Raji (cell line): Measurements from ENCODE around the gene ADCY3.

Experiments used
- POLR2A ChIP-seq: IDR thresholded peaks from 2 replicates; pipeline ENCODE4 v1.6.1; 2011; ENCODE audit warnings: low read depth, low read length, control low read depth; ENCODE audit not compliant: insufficient read depth

The ADCY3 gene

GRCh38 chr2:24836206-24836605 is 83.8 kb downstream of the ADCY3 start:
- no peak for TF ChIP-seq POLR2A

DNA sequence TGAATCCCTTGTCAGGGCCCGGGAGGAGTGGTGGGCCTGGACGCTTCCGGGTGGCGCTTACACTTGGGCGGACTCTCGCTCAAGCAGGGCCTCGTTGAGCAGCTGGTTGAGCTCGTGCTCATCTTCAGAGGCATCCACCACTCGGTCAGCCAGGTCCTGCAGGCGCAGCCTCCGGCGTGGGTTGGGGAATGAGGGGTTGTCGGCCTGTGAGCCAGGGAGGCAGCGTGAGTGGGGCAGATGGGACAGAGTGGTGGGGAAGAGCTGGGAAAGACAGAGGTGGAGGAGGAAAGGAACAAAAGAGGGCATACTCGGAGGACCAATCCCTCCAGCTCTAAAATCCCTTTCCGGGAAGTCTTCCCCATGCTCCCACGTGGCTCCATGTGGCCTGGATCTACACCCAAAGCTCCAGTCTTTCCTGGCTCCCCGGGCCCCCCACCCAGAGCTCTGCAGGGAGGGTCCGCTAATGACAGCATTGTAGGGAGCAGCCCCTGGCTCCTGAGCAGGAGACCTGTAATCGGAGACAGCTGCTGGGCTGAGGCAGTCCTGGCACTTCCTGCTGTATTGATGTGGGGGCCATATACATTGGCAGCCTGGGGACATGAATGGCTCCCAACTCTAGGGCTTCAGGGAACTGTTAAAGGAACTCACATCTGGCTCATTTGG is 85.2 kb downstream of the ADCY3 start:
- TF ChIP-seq POLR2A = no peak

- TF ChIP-seq POLR2A = no peak
These were observed 86.0 kb downstream of the ADCY3 start for GRCh38 chr2:24833821-24834732.

GRCh38 chr2:24832931-24833701 is 86.9 kb downstream of the ADCY3 start:
- no peak for TF ChIP-seq POLR2A

DNA sequence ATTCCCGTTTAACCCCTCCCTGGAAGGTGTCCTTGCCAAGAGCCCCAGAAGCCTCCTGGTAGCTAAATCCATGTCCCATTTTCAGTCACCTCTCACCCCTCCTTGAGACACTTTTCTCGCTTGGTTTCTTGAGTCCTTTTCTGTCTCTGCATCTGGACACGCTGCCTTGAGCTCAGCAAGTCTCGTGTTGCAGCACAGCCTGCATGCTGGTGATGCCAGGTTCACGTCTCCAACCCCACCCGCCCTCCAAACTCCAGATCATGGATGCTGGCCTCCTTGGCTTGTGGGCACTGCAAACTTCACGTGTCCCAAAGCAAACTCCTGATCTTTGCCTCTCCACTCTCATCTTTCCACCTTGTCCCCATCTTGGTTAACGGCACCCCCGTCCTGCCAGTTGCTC is 87.5 kb downstream of the ADCY3 start:
- TF ChIP-seq POLR2A = no peak

- TF ChIP-seq POLR2A = no peak
These were observed 88.0 kb downstream of the ADCY3 start for GRCh38 chr2:24832073-24832461.

DNA sequence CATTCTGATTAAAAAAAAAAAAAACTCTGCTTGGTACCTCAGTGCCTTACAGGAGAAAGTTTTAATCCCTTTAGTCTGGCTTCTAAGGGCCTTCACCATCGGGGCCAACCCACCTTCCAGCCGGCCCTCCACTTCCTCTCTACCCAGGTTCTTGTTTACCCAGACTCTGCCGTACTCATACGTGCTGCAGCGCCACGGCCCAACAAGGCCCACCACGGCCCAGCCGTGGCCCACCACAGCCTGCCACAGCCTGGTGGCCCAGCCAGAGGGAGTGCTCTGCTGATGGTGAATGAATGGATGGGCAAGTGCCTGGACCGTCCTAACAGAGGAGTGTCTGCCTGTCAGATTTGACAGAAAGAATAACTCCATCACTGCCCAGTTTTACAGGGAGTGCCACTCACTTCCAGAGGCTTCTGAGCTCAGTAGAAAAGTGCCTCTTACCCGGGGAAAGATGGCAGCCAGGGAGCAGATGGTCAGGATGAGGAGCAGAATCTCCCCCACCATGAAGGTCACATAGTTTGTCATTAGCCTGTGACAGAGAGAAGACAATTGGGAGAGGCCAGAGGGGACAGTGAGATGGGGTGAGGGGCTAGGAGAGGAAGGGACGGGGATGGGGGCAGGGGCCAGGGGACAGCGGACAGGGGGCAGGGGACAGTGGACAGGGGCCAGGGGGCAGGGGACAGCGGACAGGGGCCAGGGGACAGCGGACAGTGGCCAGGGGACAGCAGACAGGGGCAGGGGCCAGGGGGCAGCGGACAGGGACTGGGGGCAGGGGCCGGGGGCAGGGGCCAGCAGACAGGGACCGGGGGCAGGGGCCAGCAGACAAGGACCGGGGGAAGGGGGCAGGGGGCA is 88.6 kb downstream of the ADCY3 start:
- no peak for TF ChIP-seq POLR2A

GRCh38 chr2:24830786-24831185 is 89.3 kb downstream of the ADCY3 start:
- no peak for TF ChIP-seq POLR2A

DNA sequence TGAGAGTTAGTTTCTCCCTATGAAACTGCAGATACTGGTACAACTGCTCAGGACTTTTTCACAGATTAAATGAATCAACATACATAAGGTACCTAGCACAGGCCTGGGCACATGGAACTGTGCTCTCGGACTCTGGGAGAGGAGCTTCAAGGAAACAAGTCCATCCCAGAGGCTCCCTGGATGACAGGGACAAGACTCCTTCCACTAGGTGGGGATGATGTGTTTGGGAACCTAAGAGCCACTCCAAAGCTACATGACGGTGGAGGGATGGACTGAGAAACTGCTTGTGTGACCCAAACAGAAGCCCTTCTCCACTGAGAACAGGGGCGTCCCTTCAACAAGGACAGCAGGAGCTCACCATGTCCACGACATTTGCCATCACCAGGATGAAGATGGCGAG is 89.7 kb downstream of the ADCY3 start:
- no peak for TF ChIP-seq POLR2A

DNA sequence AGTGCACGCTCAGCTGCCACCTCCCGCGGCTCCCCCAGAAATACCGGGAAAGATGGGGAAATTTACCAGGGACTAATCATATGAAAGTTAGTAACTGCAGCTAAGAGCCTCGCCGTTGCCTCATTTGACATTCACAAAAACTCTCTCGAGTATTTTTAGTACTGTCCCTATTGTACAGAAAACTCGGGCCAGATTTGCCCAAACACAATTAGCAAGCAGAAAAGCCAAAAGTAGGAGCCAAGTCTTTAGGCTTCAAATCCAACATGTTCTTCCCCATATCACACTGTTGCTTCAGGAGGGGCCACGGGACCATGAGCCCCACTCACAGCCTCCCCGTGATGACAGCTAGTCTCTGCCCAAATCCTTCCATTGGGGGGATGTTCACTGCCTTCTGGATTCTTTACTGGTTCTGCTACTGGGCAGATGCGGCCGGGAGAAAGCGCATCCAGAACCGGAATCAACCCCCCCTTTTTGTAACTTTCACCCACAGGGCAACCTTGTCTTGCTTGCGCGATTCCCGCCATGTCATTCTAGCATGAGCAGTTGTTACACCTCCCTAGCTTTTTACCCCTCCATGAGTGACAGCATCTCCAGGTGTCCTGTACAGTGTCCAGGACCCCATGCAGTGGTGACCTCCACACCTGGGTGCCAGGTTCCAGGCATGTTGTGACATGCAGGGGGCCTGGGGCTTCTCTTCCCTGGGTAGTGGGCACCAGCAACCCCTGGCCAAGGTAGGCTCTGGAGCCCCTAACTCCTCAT is 91.6 kb downstream of the ADCY3 start:
- TF ChIP-seq POLR2A = no peak

- TF ChIP-seq POLR2A = no peak
These were observed 92.5 kb downstream of the ADCY3 start for GRCh38 chr2:24827321-24828237.

GRCh38 chr2:24826773-24827145 is 93.3 kb downstream of the ADCY3 start:
- TF ChIP-seq POLR2A = no peak
